Osteocyte (in vitro differentiated cells): ENCODE results near the gene ALG1. TPM values are rescaled to one million over a fixed set of nuclear protein-coding genes. Genes with fewer than 3 reads are reported as not detected.

ENCODE experiments used
- DNase-seq: peaks from one replicate; pipeline ENCODE4 v3.0.0; 2021; ENCODE audit warnings: mixed read lengths; ENCODE audit not compliant: unreplicated experiment; ENCODE audit errors: extremely low spot score
- H3K27ac Mint-ChIP-seq: one replicate; pipeline ENCODE4 v1.8.0; 2021; ENCODE audit warnings: mild to moderate bottlenecking, mixed read lengths; ENCODE audit not compliant: unreplicated experiment
- H3K27me3 Mint-ChIP-seq: one replicate; pipeline ENCODE4 v1.8.0; 2021; ENCODE audit warnings: mixed read lengths; ENCODE audit not compliant: unreplicated experiment
- H3K36me3 Mint-ChIP-seq: one replicate; pipeline ENCODE4 v1.8.0; 2021; ENCODE audit warnings: mixed read lengths; ENCODE audit not compliant: unreplicated experiment
- H3K4me1 Mint-ChIP-seq: one replicate; pipeline ENCODE4 v1.8.0; 2021; ENCODE audit warnings: mixed read lengths; ENCODE audit not compliant: unreplicated experiment
- H3K4me3 Mint-ChIP-seq: one replicate; pipeline ENCODE4 v1.8.0; 2021; ENCODE audit warnings: mild to moderate bottlenecking, moderate library complexity, mixed read lengths; ENCODE audit not compliant: unreplicated experiment
- H3K9me3 Mint-ChIP-seq: one replicate; pipeline ENCODE4 v1.8.0; 2021; ENCODE audit warnings: mixed read lengths; ENCODE audit not compliant: unreplicated experiment
- long read RNA-seq: library from polyadenylated mRNA; unstranded; transcript quantifications from one replicate; pipeline ENCODE4 v2.0.0, GENCODE V29; 2021
- total RNA-seq: library from RNA; stranded (reverse); gene quantifications from 2 replicates; pipeline ENCODE4 v1.2.1, GENCODE V29; 2021
- TF ChIP-seq, protein P1 (sequence below): fragments of 200-600 bp; sonication (generic); IDR thresholded peaks from 2 replicates; pipeline ENCODE4 v1.5.0; 2021; ENCODE audit warnings: antibody characterized with exemption, mild to moderate bottlenecking, moderate library complexity

ALG1 gene, protein sequence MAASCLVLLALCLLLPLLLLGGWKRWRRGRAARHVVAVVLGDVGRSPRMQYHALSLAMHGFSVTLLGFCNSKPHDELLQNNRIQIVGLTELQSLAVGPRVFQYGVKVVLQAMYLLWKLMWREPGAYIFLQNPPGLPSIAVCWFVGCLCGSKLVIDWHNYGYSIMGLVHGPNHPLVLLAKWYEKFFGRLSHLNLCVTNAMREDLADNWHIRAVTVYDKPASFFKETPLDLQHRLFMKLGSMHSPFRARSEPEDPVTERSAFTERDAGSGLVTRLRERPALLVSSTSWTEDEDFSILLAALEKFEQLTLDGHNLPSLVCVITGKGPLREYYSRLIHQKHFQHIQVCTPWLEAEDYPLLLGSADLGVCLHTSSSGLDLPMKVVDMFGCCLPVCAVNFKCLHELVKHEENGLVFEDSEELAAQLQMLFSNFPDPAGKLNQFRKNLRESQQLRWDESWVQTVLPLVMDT
- total RNA-seq = 31.6 and 36.5 TPM in 2 replicates
- long read RNA-seq, transcript ALG1-201 (13 exons, 2,132 nt) = major isoform, 175 of 207 reads
- long read RNA-seq, partial matches to known transcripts = 8 of 207 reads
- long read RNA-seq, other reads (novel, unspliced or antisense) = 23 of 207 reads

DNA sequence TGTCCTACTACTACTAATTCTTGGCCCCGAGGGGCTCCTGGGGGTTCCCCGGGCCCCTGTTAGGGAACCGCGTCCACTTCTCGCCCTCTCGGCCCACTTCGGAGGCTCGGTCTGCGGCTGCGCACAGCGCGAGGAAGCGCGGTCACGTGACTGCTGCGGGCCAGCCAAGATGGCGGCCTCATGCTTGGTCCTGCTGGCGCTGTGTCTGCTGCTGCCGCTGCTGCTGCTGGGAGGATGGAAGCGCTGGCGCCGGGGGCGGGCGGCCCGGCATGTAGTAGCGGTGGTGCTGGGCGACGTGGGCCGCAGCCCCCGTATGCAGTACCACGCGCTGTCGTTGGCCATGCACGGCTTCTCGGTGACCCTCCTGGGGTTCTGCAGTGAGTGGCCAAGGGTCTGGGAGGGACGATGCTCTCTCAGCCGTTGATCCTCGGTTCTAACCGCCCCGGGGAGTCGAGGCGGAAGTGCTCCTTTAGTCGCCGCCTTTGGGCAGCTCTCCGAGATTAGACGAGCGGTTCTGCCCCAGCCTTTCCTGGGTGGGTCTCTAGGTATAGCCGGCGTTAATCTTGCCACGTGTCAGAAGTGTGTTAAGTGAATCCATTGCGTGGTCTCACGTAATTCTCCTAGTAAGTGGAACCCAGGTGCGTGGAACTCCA lies at the start of gene ALG1:
TSS of gene ALG1 (plus strand) at position 163 of the 653 bp plus-strand sequence. CDS start at position 170, 7 bp downstream.
- TF ChIP-seq, protein P1, sequence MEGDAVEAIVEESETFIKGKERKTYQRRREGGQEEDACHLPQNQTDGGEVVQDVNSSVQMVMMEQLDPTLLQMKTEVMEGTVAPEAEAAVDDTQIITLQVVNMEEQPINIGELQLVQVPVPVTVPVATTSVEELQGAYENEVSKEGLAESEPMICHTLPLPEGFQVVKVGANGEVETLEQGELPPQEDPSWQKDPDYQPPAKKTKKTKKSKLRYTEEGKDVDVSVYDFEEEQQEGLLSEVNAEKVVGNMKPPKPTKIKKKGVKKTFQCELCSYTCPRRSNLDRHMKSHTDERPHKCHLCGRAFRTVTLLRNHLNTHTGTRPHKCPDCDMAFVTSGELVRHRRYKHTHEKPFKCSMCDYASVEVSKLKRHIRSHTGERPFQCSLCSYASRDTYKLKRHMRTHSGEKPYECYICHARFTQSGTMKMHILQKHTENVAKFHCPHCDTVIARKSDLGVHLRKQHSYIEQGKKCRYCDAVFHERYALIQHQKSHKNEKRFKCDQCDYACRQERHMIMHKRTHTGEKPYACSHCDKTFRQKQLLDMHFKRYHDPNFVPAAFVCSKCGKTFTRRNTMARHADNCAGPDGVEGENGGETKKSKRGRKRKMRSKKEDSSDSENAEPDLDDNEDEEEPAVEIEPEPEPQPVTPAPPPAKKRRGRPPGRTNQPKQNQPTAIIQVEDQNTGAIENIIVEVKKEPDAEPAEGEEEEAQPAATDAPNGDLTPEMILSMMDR = no peak
- no peaks in the 10 kb centered on the region for H3K9me3 Mint-ChIP-seq
- peaks cover 12% of the 10 kb centered on the region for H3K36me3 Mint-ChIP-seq
- peak within 1 kb of the TSS; percentile 92 for H3K4me3 Mint-ChIP-seq
- H3K27ac Mint-ChIP-seq = peak within 1 kb of the TSS; percentile 88
- peaks cover 13% of the 10 kb centered on the region for H3K27me3 Mint-ChIP-seq
- DNase-seq = peak; percentile 97
- peaks cover 16% of the 10 kb centered on the region for H3K4me1 Mint-ChIP-seq

DNA sequence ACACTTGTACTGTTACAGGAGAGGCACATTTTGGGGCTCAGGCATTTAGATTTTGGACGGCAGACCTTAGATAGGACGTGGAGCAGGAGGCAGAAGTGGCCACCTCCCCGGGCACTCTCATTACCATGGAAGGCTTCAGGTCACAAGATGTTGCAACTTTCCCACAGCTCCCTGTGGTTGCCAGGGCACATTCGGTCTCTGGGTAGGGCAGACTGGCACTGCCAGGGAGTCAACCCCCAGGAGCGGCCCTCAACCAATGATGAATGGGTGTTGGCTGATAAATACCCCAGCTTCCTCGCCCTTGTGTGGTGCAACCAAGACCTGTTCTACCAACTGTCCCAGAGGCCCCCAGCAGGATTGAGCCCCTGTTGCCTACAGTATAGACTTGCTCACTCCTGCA lies 49.1 kb upstream of the ALG1 start:
- TF ChIP-seq, protein P1 = no peak
- Mint-ChIP-seq H3K9me3 (no peaks in the 10 kb centered on the region), H3K36me3 (no peaks in the 10 kb centered on the region), H3K4me3 (no peak overlapping the region), H3K4me1 (no peaks in the 10 kb centered on the region), H3K27me3 (peaks cover 5% of the 10 kb centered on the region), H3K27ac (no peak overlapping the region)
- no peak for DNase-seq

DNA sequence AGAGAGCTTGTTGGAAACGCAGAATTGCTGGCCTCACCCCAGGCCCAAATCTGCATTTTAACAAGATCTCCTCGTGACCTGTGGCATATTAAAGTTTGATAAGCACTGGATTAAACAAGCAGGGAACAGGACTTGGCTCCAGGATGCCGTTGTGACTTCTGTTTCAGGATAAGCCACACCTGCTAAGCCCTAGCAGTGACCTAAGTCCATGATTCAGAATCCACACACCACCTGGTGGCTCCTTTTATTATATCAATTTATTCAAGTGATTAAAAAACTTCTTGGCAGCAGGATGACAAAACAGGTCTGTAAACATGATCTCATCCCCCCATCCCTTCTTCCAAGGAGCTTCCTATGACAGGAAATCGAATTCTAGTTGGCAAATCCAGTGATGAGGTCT lies 47.0 kb upstream of the ALG1 start:
- Mint-ChIP-seq H3K27me3 (peaks cover 4% of the 10 kb centered on the region), H3K9me3 (no peaks in the 10 kb centered on the region), H3K27ac (no peak overlapping the region), H3K4me3 (no peak overlapping the region), H3K4me1 (no peaks in the 10 kb centered on the region), H3K36me3 (peaks cover 3% of the 10 kb centered on the region)
- DNase-seq = no peak
- TF ChIP-seq, protein P1 = no peak

DNA sequence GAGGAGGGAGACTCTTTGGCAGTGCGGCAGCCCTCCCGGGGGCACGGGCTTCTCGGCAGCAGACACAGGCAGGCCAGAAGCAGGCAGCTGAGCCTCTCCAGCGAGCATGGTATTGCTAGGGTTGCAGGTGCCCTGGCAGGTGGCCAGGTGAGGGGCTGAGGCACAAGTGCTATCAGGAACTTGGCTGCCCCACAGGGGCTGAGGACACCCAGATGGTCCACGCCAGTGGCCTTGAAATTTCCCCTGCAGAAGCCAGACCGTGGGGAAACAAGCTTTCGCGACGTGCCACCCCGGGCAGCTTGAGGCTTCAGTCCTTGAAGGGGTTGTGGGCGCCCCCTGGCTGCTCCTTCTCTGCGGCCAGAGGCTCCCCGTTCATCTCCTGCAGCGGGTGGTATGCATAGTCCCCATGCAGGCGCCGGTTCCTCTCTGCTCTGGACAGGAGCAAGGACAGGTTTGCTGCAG lies 46.4 kb upstream of the ALG1 start:
- TF ChIP-seq, protein P1 = peak; percentile 45

DNA sequence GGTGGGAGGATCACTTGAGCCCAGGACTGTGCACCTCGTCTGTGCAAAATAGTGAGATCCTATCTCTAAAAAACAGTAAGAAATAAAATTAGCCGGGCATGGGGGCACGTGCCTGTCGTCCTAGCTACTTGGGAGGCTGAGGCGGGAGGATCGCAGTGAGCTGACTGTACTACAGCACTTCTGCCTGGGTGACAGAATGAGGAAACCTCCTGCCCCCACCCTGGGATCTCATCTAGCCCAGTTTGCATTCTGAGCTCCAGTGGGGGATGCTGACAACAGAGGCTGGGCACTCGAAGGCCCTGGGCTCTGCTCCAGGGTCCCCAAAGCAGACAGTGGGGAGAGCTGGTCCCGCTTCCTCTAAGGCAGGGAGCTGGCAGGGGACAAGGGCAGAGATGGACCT lies 45.0 kb upstream of the ALG1 start:
- H3K36me3 Mint-ChIP-seq = peaks cover 3% of the 10 kb centered on the region
- no peak for DNase-seq
- H3K4me1 Mint-ChIP-seq = no peaks in the 10 kb centered on the region
- H3K4me3 Mint-ChIP-seq = no peak overlapping the region
- no peaks in the 10 kb centered on the region for H3K27me3 Mint-ChIP-seq
- TF ChIP-seq, protein P1 = no peak
- H3K9me3 Mint-ChIP-seq = no peaks in the 10 kb centered on the region
- no peak overlapping the region for H3K27ac Mint-ChIP-seq

More for the DNA sequence above, 46.4 kb upstream of the ALG1 start:
- Mint-ChIP-seq H3K27me3 (peaks cover 4% of the 10 kb centered on the region), H3K9me3 (no peaks in the 10 kb centered on the region), H3K4me3 (no peak overlapping the region), H3K27ac (no peak overlapping the region), H3K4me1 (no peaks in the 10 kb centered on the region), H3K36me3 (peaks cover 3% of the 10 kb centered on the region)
- no peak for DNase-seq
